Nephron progenitor cell (in vitro differentiated cells): ENCODE measurements around the gene SPECC1L.

ENCODE experiments used
- DNase-seq: peaks from one replicate; pipeline ENCODE4 v3.0.0; 2021
- H3K27ac Mint-ChIP-seq: 2 replicates; pipeline ENCODE4 v1.8.0; 2021; ENCODE audit warnings: mild to moderate bottlenecking, moderate library complexity, mixed read lengths
- H3K27me3 Mint-ChIP-seq: 2 replicates; pipeline ENCODE4 v1.8.0; 2021; ENCODE audit warnings: mild to moderate bottlenecking, low read depth, mixed read lengths; ENCODE audit not compliant: poor library complexity
- H3K36me3 Mint-ChIP-seq: 2 replicates; pipeline ENCODE4 v1.8.0; 2021; ENCODE audit warnings: low read depth, mixed read lengths
- H3K4me1 Mint-ChIP-seq: 2 replicates; pipeline ENCODE4 v1.8.0; 2021; ENCODE audit warnings: mixed read lengths
- H3K4me3 Mint-ChIP-seq: 2 replicates; pipeline ENCODE4 v1.8.0; 2021; ENCODE audit warnings: mild to moderate bottlenecking, moderate library complexity, mixed read lengths
- H3K9me3 Mint-ChIP-seq: 2 replicates; pipeline ENCODE4 v1.8.0; 2021; ENCODE audit warnings: mild to moderate bottlenecking, moderate library complexity, mixed read lengths
- TF ChIP-seq, protein P1 (sequence below): fragments of 200-600 bp; sonication (generic); IDR thresholded peaks from 2 replicates; pipeline ENCODE4 v1.5.0; 2021; ENCODE audit warnings: antibody characterized with exemption

Gene SPECC1L

DNA sequence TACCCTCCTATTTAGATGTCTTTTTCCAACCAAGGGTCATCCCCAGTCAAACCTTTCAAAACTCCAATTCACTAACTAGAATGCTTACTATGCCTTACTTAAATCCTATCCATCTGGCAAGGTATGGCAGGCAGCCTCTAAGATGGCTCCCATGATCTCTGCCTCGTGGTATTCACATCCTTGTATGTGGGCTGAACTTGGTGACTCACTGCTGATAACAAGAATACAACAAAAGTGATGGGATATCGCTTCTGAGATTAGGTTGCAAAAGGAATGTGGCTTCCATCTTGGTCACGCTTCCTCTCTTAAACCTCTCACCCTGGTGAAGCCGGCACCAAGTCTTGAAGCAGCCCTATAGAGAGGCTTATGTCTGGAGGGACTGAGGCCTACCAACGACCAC, 194.9 kb downstream of the SPECC1L start:
- no peak for DNase-seq
- H3K9me3 Mint-ChIP-seq, result no peaks in the 10 kb centered on the region
- no peaks in the 10 kb centered on the region for H3K4me1 Mint-ChIP-seq
- peaks cover 8% of the 10 kb centered on the region for H3K27me3 Mint-ChIP-seq
- no peak overlapping the region for H3K4me3 Mint-ChIP-seq
- TF ChIP-seq, protein P1, sequence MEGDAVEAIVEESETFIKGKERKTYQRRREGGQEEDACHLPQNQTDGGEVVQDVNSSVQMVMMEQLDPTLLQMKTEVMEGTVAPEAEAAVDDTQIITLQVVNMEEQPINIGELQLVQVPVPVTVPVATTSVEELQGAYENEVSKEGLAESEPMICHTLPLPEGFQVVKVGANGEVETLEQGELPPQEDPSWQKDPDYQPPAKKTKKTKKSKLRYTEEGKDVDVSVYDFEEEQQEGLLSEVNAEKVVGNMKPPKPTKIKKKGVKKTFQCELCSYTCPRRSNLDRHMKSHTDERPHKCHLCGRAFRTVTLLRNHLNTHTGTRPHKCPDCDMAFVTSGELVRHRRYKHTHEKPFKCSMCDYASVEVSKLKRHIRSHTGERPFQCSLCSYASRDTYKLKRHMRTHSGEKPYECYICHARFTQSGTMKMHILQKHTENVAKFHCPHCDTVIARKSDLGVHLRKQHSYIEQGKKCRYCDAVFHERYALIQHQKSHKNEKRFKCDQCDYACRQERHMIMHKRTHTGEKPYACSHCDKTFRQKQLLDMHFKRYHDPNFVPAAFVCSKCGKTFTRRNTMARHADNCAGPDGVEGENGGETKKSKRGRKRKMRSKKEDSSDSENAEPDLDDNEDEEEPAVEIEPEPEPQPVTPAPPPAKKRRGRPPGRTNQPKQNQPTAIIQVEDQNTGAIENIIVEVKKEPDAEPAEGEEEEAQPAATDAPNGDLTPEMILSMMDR, result no peak
- no peak overlapping the region for H3K27ac Mint-ChIP-seq
- no peaks in the 10 kb centered on the region for H3K36me3 Mint-ChIP-seq

DNA sequence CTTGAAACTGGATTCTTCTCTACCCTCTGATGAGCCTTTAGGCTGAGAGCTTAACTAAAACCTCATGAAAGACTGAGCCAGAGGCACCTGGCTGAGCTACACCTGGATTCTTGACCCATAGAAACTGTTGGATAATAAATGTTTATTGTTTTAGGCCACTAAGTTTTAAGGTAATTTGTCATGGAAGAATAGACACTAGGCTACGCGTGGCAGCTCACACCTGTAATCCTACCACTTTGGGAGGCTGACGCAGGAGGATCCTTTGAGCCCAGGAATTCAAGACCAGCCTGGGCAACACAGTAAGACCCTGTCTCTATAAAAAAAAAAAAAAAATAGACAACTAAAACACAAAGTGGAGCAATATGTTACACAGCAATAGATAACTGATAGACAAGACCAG, 195.3 kb downstream of the SPECC1L start:
- H3K27me3 Mint-ChIP-seq, result peaks cover 8% of the 10 kb centered on the region
- H3K27ac Mint-ChIP-seq, result no peak overlapping the region
- no peaks in the 10 kb centered on the region for H3K36me3 Mint-ChIP-seq

DNA sequence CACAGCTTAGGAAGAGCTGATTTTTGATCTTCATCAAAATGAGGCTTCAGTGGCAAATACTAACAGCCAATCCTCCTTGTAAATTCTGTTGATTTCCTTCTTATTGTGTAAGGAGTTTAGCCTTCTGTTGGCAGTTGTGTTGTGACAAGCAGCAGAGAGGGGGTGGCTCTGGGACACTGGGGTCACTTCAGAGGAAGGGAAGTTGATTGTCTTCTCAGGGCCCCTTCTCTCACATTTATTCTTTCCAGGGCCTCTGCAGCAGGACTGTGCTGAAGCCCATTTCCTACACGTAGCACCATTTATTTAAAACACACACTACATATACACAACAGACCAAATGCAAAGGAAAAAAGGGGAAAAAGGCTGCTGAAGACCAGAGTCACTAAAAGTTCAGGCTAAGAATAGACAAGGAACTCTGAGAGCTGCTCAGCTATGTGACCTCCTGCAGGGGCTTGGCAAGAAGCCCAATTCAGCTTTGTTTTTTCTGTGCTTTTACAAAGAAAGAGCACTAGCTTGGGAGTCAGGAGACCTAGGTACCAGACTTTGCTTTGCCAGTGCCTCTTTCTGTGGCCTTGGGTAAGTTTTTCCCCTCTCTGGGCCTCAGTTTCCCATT, 196.2 kb downstream of the SPECC1L start:
- Mint-ChIP-seq H3K27me3 (peaks cover 8% of the 10 kb centered on the region), H3K9me3 (no peaks in the 10 kb centered on the region)

More for the DNA sequence above, 195.3 kb downstream of the SPECC1L start:
- TF ChIP-seq, protein P1, result no peak
- H3K4me1 Mint-ChIP-seq, result no peaks in the 10 kb centered on the region
- DNase-seq, result no peak
- no peaks in the 10 kb centered on the region for H3K9me3 Mint-ChIP-seq
- H3K4me3 Mint-ChIP-seq, result no peak overlapping the region

DNA sequence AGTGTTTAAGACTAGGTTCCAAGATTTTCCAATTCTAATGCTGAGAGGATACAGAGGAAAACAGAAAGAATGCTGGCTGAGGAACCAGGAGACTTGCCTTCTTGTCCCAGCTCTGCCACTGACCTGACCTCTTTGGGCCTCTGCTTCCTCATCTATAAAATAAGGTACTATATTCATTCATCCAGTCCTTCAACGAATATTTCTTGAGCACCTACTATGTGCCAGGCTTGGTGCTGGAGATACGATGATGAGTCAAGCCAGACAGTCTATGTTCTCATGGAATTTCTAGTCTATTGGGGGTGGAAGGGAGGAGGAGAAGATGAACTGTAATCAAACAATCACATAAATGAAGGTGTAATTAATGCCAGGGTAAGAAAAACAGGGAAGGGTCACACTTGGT, 196.7 kb downstream of the SPECC1L start:
- no peak for DNase-seq
- Mint-ChIP-seq H3K27me3 (peaks cover 8% of the 10 kb centered on the region), H3K36me3 (no peaks in the 10 kb centered on the region), H3K9me3 (no peaks in the 10 kb centered on the region), H3K27ac (no peak overlapping the region), H3K4me3 (no peak overlapping the region), H3K4me1 (no peaks in the 10 kb centered on the region)
- TF ChIP-seq, protein P1, result no peak

More for the DNA sequence above, 196.2 kb downstream of the SPECC1L start:
- TF ChIP-seq, protein P1, result no peak
- H3K4me1 Mint-ChIP-seq, result no peaks in the 10 kb centered on the region
- no peak overlapping the region for H3K4me3 Mint-ChIP-seq
- no peak overlapping the region for H3K27ac Mint-ChIP-seq
- H3K36me3 Mint-ChIP-seq, result no peaks in the 10 kb centered on the region
- no peak for DNase-seq
